Trophoblast cell (in vitro differentiated cells and primary cell): ENCODE measurements around the gene SRPK2.

ENCODE experiments used
- DNase-seq, 2 donors: peaks; one replicate each; pipeline ENCODE4 v3.0.0-alpha.2; 2016
- H2AFZ ChIP-seq: 2 replicates; pipeline ENCODE4 v1.6.1; 2013; ENCODE audit warnings: low read length, moderate library complexity, mild to moderate bottlenecking; ENCODE audit not compliant: insufficient read depth, poor library complexity
- H2AK5ac ChIP-seq: 2 replicates; pipeline ENCODE4 v1.6.1; 2013; ENCODE audit warnings: mild to moderate bottlenecking, low read length
- H2BK120ac ChIP-seq: 2 replicates; pipeline ENCODE4 v1.6.1; 2013; ENCODE audit warnings: low read length, mild to moderate bottlenecking, moderate library complexity; ENCODE audit not compliant: insufficient read depth, poor library complexity
- H2BK12ac ChIP-seq: 2 replicates; pipeline ENCODE4 v1.6.1; 2013; ENCODE audit warnings: mild to moderate bottlenecking, low read length, moderate library complexity
- H2BK5ac ChIP-seq: 2 replicates; pipeline ENCODE4 v1.6.1; 2013; ENCODE audit warnings: low read length, low read depth, moderate library complexity, mild to moderate bottlenecking; ENCODE audit not compliant: poor library complexity
- H3K14ac ChIP-seq: 2 replicates; pipeline ENCODE4 v1.6.1; 2013; ENCODE audit warnings: mild to moderate bottlenecking, low read length
- H3K18ac ChIP-seq: 2 replicates; pipeline ENCODE4 v1.6.1; 2013; ENCODE audit warnings: mild to moderate bottlenecking, low read length
- H3K23ac ChIP-seq: 2 replicates; pipeline ENCODE4 v1.6.1; 2013; ENCODE audit warnings: low read length
- H3K27ac ChIP-seq: 2 replicates; pipeline ENCODE4 v1.5.1; 2013; ENCODE audit warnings: low read depth, mild to moderate bottlenecking, inconsistent platforms, low read length, moderate library complexity
- H3K27me3 ChIP-seq: 2 replicates; pipeline ENCODE4 v1.6.1; 2013; ENCODE audit warnings: inconsistent platforms, mild to moderate bottlenecking, low read length, moderate library complexity; ENCODE audit not compliant: insufficient read depth
- H3K36me3 ChIP-seq, 2 experiments: 1 replicate in 1 of 2; 2 replicates in 1 of 2; pipeline ENCODE4 v1.6.1; 2013; ENCODE audit warnings: low read length in 2 of 2, mild to moderate bottlenecking in 2 of 2, moderate library complexity in 1 of 2; ENCODE audit not compliant: insufficient read depth in 2 of 2, control insufficient read depth in 1 of 2
- H3K4ac ChIP-seq: 2 replicates; pipeline ENCODE4 v1.6.1; 2013; ENCODE audit warnings: low read depth, mild to moderate bottlenecking, low read length, moderate library complexity
- H3K4me1 ChIP-seq, 2 experiments: 1 replicate in 1 of 2; 2 replicates in 1 of 2; pipeline ENCODE4 v1.6.1; 2013; ENCODE audit warnings: low read length in 2 of 2, mild to moderate bottlenecking in 2 of 2, moderate library complexity in 1 of 2; ENCODE audit not compliant: insufficient read depth in 2 of 2, control insufficient read depth in 1 of 2
- H3K4me2 ChIP-seq: 2 replicates; pipeline ENCODE4 v1.6.1; 2013; ENCODE audit warnings: inconsistent platforms, mild to moderate bottlenecking, low read length, moderate library complexity
- H3K4me3 ChIP-seq: 2 replicates; pipeline ENCODE4 v1.5.1; 2013; ENCODE audit warnings: mild to moderate bottlenecking, low read depth, low read length, inconsistent platforms
- H3K79me1 ChIP-seq: one replicate; pipeline ENCODE4 v1.6.1; 2013; ENCODE audit warnings: low read length
- H3K79me2 ChIP-seq: 2 replicates; pipeline ENCODE4 v1.6.1; 2013; ENCODE audit warnings: low read length, mild to moderate bottlenecking; ENCODE audit not compliant: control insufficient read depth, insufficient read depth, poor library complexity
- H3K9ac ChIP-seq: 2 replicates; pipeline ENCODE4 v1.6.1; 2013; ENCODE audit warnings: mild to moderate bottlenecking, low read length
- H3K9me3 ChIP-seq: 2 replicates; pipeline ENCODE4 v1.6.1; 2013; ENCODE audit warnings: low read depth, mild to moderate bottlenecking, control low read depth, inconsistent platforms, low read length; ENCODE audit not compliant: insufficient read depth
- H4K12ac ChIP-seq: 2 replicates; pipeline ENCODE4 v1.6.1; 2013; ENCODE audit warnings: low read depth, mild to moderate bottlenecking, low read length, moderate library complexity
- H4K8ac ChIP-seq: 2 replicates; pipeline ENCODE4 v1.6.1; 2013; ENCODE audit warnings: low read depth, mild to moderate bottlenecking, low read length, moderate library complexity
- H4K91ac ChIP-seq: one replicate; pipeline ENCODE4 v1.6.1; 2013; ENCODE audit warnings: low read depth, mild to moderate bottlenecking, low read length, moderate library complexity
- WGBS: extraction: QIAGEN DNeasy Blood & Tissue Kit; methylation state at CpG from one replicate; pipeline ENCODE4 v1.1.7; 2013; ENCODE audit warnings: missing lambda C conversion rate; ENCODE audit not compliant: insufficient read length, insufficient coverage; ENCODE audit errors: extremely low coverage; 5-methylcytosine and 5-hydroxymethylcytosine counted together

SRPK2 gene

DNA sequence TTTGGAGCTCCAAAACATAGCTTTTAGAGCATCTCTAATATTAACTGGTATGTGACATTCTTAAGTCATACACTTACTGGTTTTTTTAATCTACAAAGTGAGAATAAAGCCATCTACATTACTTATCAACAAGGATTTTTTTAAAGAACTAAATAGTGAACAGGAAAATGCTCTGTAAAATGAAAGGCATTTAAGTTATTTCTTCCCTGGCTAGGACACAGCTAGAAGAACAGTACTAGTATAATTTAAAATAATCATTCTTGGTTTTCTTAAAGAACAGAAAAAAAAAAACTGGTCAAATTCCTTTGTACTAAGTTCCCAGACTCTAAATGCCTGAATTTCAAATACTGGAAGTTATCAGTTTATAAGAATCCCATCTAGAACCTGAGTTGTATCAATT is 139.5 kb downstream of the SRPK2 start:
- no peak overlapping the region for H4K91ac ChIP-seq
- no peaks in the 10 kb centered on the region for H3K4me1 ChIP-seq
- DNase-seq = peak in 1 of 2 donors; percentile 43
- H3K79me1 ChIP-seq = no peaks in the 10 kb centered on the region
- no peak overlapping the region for H3K4ac ChIP-seq
- H3K36me3 ChIP-seq = no peaks in the 10 kb centered on the region
- H3K27ac ChIP-seq = no peak overlapping the region
- no peak overlapping the region for H2BK120ac ChIP-seq
- H3K9me3 ChIP-seq = no peaks in the 10 kb centered on the region
- no peak overlapping the region for H3K14ac ChIP-seq
- no peak overlapping the region for H4K8ac ChIP-seq
- no peak overlapping the region for H3K4me2 ChIP-seq
- H3K9ac ChIP-seq = no peak overlapping the region
- H2BK5ac ChIP-seq = no peak overlapping the region
- H3K23ac ChIP-seq = no peak overlapping the region
- H3K18ac ChIP-seq = no peak overlapping the region
- no peak overlapping the region for H2AFZ ChIP-seq
- H2AK5ac ChIP-seq = no peak overlapping the region
- H2BK12ac ChIP-seq = no peak overlapping the region
- no peaks in the 10 kb centered on the region for H3K27me3 ChIP-seq
- no peak overlapping the region for H3K4me3 ChIP-seq
- H3K79me2 ChIP-seq = no peaks in the 10 kb centered on the region
- H4K12ac ChIP-seq = no peak overlapping the region

DNA sequence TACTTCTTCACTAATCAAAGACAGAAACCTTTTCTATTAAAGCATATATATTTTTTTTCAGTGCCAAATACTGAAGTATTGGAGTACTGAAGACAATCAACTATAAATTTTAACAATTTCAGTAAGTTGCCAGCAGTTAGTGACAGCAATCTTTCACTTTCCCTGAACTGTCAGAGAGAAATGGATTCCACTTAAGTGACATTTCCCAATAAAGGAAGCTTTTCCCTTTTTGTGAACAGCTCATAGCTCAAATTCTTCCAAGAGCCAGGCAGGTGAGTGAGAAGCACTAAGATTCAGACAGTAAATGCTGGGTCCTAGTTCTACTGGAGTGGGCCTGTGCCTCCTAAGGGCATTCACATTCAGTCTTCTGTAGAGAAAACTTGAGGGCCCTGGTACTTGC is 142.0 kb downstream of the SRPK2 start:
- no peak overlapping the region for H3K18ac ChIP-seq
- no peaks in the 10 kb centered on the region for H3K4me1 ChIP-seq
- no peak overlapping the region for H4K91ac ChIP-seq
- H3K4ac ChIP-seq = no peak overlapping the region
- no peaks in the 10 kb centered on the region for H3K79me2 ChIP-seq
- H4K12ac ChIP-seq = no peak overlapping the region
- H2BK120ac ChIP-seq = no peak overlapping the region
- H3K4me3 ChIP-seq = no peak overlapping the region
- no peak overlapping the region for H3K27ac ChIP-seq
- no peak overlapping the region for H4K8ac ChIP-seq
- H3K9me3 ChIP-seq = no peaks in the 10 kb centered on the region
- H3K14ac ChIP-seq = no peak overlapping the region
- no peak overlapping the region for H3K23ac ChIP-seq
- no peak overlapping the region for H3K9ac ChIP-seq
- no peak overlapping the region for H2BK5ac ChIP-seq
- H3K36me3 ChIP-seq = no peaks in the 10 kb centered on the region
- H3K27me3 ChIP-seq = no peaks in the 10 kb centered on the region
- no peaks in the 10 kb centered on the region for H3K79me1 ChIP-seq
- no peak overlapping the region for H2AFZ ChIP-seq
- no peak overlapping the region for H2BK12ac ChIP-seq
- no peak overlapping the region for H3K4me2 ChIP-seq
- peak; percentile 7 to 65 for DNase-seq
- H2AK5ac ChIP-seq = no peak overlapping the region

DNA sequence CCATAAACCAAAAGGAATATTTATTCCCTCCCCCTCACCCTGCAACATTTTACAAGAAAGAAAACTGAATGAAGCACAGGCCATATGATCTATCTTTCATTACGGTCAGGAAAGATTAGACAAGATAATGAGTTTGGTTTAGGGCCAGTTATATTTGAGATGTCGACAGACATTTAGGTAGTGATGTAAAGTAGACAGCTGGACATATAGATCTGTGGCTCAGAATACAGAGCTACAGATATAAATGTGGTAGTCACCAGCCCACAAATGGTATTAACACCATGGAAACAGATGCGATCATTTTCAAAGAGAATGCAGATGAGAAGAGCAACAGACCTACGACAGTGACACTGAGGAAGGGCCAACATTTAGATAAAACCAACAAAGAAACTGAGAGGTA is 142.5 kb downstream of the SRPK2 start:
- Histone ChIP-seq H2BK120ac (no peak overlapping the region), H3K23ac (no peak overlapping the region), H3K18ac (no peak overlapping the region), H4K91ac (no peak overlapping the region), H3K36me3 (no peaks in the 10 kb centered on the region), H3K14ac (no peak overlapping the region), H3K9ac (no peak overlapping the region), H2AK5ac (no peak overlapping the region), H3K4me1 (no peaks in the 10 kb centered on the region), H4K12ac (no peak overlapping the region), H2BK12ac (no peak overlapping the region), H3K4me3 (no peak overlapping the region), H3K4ac (no peak overlapping the region), H2AFZ (no peak overlapping the region), H4K8ac (no peak overlapping the region), H3K79me2 (no peaks in the 10 kb centered on the region), H3K27me3 (no peaks in the 10 kb centered on the region), H2BK5ac (no peak overlapping the region), H3K79me1 (no peaks in the 10 kb centered on the region), H3K4me2 (no peak overlapping the region), H3K9me3 (no peaks in the 10 kb centered on the region), H3K27ac (no peak overlapping the region)
- no CpG with 5 or more reads among the region's 4 CpGs for WGBS
- no peak for DNase-seq

DNA sequence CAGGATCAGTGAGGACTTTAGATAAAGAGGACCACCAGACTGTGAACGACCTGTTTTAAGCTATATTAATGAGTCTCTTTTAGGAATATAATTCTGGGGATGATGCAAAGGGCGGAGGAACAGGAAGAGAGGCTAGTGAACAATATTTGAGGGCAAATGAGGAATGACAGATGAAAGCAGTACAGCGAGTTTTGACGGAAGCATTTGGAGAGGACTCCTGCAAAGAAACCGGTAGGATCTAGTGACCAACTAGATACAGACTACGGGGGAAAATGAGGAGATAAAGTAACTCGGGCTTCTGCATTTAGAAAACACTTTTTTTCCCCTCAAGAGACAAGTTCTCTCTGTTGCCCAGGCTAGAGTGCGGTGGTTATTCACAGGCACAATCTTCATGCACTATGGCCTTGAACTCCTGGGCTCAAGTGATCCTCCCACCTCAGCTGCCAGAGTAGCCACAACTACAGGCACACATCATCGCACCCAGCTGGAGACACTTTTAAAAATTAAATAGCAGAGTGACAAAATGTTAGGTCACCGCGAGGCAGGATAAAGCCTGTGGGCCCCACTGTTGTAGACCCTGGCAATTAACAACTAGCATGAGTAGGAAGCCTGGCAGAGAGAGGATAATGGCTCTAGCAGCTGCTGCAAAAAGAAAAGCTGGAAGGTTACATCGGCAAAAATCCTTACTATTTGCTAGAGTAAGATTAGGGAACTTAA is 143.2 kb downstream of the SRPK2 start:
- no peak overlapping the region for H4K8ac ChIP-seq
- no peak overlapping the region for H3K4me3 ChIP-seq
- H3K14ac ChIP-seq = no peak overlapping the region
- no peak overlapping the region for H2BK120ac ChIP-seq
- H4K91ac ChIP-seq = no peak overlapping the region
- no peak overlapping the region for H2AFZ ChIP-seq
- no peak overlapping the region for H3K4ac ChIP-seq
- no peak overlapping the region for H3K9ac ChIP-seq
- no peaks in the 10 kb centered on the region for H3K36me3 ChIP-seq
- H4K12ac ChIP-seq = no peak overlapping the region
- no peaks in the 10 kb centered on the region for H3K79me2 ChIP-seq
- no peak overlapping the region for H2AK5ac ChIP-seq
- no peak overlapping the region for H2BK5ac ChIP-seq
- no peak overlapping the region for H3K4me2 ChIP-seq
- no peak overlapping the region for H2BK12ac ChIP-seq
- no peak overlapping the region for H3K18ac ChIP-seq
- no peaks in the 10 kb centered on the region for H3K27me3 ChIP-seq
- no peak overlapping the region for H3K23ac ChIP-seq
- no peaks in the 10 kb centered on the region for H3K9me3 ChIP-seq
- H3K79me1 ChIP-seq = no peaks in the 10 kb centered on the region
- DNase-seq = no peak
- whole genome bisulfite sequencing = no CpG with 5 or more reads among the region's 12 CpGs
- no peaks in the 10 kb centered on the region for H3K4me1 ChIP-seq
- H3K27ac ChIP-seq = no peak overlapping the region
